ENCODE data around the gene YOD1. TPM values are rescaled to one million over a fixed set of nuclear protein-coding genes. Genes with fewer than 3 reads are reported as not detected.

Gene YOD1
- total RNA-seq, 4 donors from 2014 or later: 9.6 to 32.0 (median 22.9) TPM

GRCh38 chr1:207000651-207001291 lies 50.2 kb downstream of the YOD1 start:
- Histone ChIP-seq H3K27me3 (no peaks in the 10 kb centered on the region), H3K36me3 (no peaks in the 10 kb centered on the region), H3K27ac (peak overlapping the region in 3 of 4 donors; percentile 80 to 87 (median 86)), H3K9me3 (no peaks in the 10 kb centered on the region), H3K4me1 (peaks cover 0 to 49% (median 7%) of the 10 kb centered on the region in 3 donors), H3K4me3 (no peak overlapping the region)
- WGBS, 2 donors: 74 to 79% methylated on average over 5 of the region's 5 CpGs
- no peak for TF ChIP-seq CTCF (IDR thresholded peaks at IDR 0.05)
- TF ChIP-seq POLR2A (IDR thresholded peaks at IDR 0.05): no peak
- intact Hi-C loops (cut with DNase I): no loop called here
- DNase-seq: no peak

- no peak overlapping the region for H3K27ac ChIP-seq
- DNase-seq: no peak
- no peaks in the 10 kb centered on the region for H3K36me3 ChIP-seq
- H3K9me3 ChIP-seq: no peaks in the 10 kb centered on the region
- H3K27me3 ChIP-seq: peaks cover 0 to 3% (median 0%) of the 10 kb centered on the region in 4 donors
- no peak overlapping the region for H3K4me3 ChIP-seq
- TF ChIP-seq POLR2A (IDR thresholded peaks at IDR 0.05) (no peak), CTCF (IDR thresholded peaks at IDR 0.05) (no peak)
- intact Hi-C loops (cut with DNase I): no loop called here
- H3K4me1 ChIP-seq: peaks cover 0 to 35% (median 7%) of the 10 kb centered on the region in 3 donors
- 62 to 88% methylated on average over 2 of the region's 2 CpGs for WGBS, 2 donors
Observed at GRCh38 chr1:206998816-206999215, 52.2 kb downstream of the YOD1 start.

Other genes starting within 250 kb of the YOD1 start
- 1 to 10 TPM in 1 of 4 donors, not detected in 3; 1.1 TPM for gene IL20, start 185.6 kb downstream of the YOD1 start, total RNA-seq
- not detected for gene IL24, start 153.8 kb downstream of the YOD1 start, total RNA-seq
- 1 to 10 TPM in 1 of 4 donors, under 1 TPM in 2, not detected in 1; 0.88 to 4.2 (median 1.00) TPM for gene FCMR, start 129.3 kb downstream of the YOD1 start, total RNA-seq
- 100 to 1,000 TPM in 1 of 4 donors, 1 to 10 TPM in 1, under 1 TPM in 1, not detected in 1; 0.99 to 144 (median 1.1) TPM for gene PIGR, start 104.7 kb downstream of the YOD1 start, total RNA-seq
- not detected for gene FCAMR, start 80.7 kb downstream of the YOD1 start, total RNA-seq
- gene C1orf116, start 18.5 kb downstream of the YOD1 start, total RNA-seq: 100 to 1,000 TPM in 1 of 4 donors, 10 to 100 TPM in 3; 52.8 to 173 (median 86.4) TPM
- 10 to 100 TPM in 3 of 4 donors, 1 to 10 TPM in 1; 9.4 to 28.7 (median 12.3) TPM for gene PFKFB2, start 2.1 kb upstream of the YOD1 start, total RNA-seq
- gene C4BPB, start 37.7 kb upstream of the YOD1 start, total RNA-seq: under 1 TPM in 1 of 4 donors, not detected in 3; 0.38 TPM
- gene C4BPA, start 53.0 kb upstream of the YOD1 start, total RNA-seq: under 1 TPM in 1 of 4 donors, not detected in 3; 0.67 TPM

All from esophagus squamous epithelium (tissue), 5 donors.